Panc1 (cell line): ENCODE data around the gene TALDO1. TPM values are rescaled to one million over a fixed set of nuclear protein-coding genes. Genes with fewer than 3 reads are reported as not detected.
A peak's percentile ranks its signal among the peaks of the same experiment; 100 is the strongest.

Source experiments
- ATAC-seq: fragments of 200-7000 bp; cut with Tn5 transposase; 2 replicates; pipeline ENCODE4 v1.9.1; 2020; ENCODE audit warnings: mild to moderate bottlenecking, moderate library complexity
- BruUV-seq: library from RNA; stranded (reverse); fragments of 400-500 nt; replicated peaks from 2 replicates; lab custom pipeline; 2021; lab: Mats Ljungman, UMichigan
- CTCF ChIA-PET: fragments of 300-600 bp; sonication (Branson Sonifier 250); formaldehyde crosslinking; loops from one replicate; lab custom pipeline; 2022; ENCODE audit warnings: antibody characterized with exemption; lab: Charles Lee
- POLR2A ChIA-PET: fragments of 300-600 bp; sonication (Branson Sonifier 250); formaldehyde crosslinking; loops from one replicate; lab custom pipeline; 2022; ENCODE audit warnings: antibody characterized with exemption; lab: Charles Lee
- DNase-seq: peaks from one replicate; pipeline ENCODE4 v3.0.0-alpha.2; 2010; ENCODE audit warnings: low read depth, low spot score
- H3K27ac ChIP-seq: 2 replicates; pipeline ENCODE4 v1.5.1; 2011; ENCODE audit warnings: mild to moderate bottlenecking, low read length, inconsistent platforms
- H3K27me3 ChIP-seq: fragments of 200-500 bp; sonication (Bioruptor generic); 2 replicates; pipeline ENCODE4 v1.6.0; 2014; ENCODE audit warnings: low read length, inconsistent platforms; ENCODE audit not compliant: control insufficient read depth, insufficient read depth
- H3K36me3 ChIP-seq: fragments of 200-500 bp; sonication (Bioruptor generic); 2 replicates; pipeline ENCODE4 v1.5.1; 2014; ENCODE audit warnings: inconsistent platforms, mild to moderate bottlenecking, low read length, moderate library complexity; ENCODE audit not compliant: control insufficient read depth, insufficient read depth
- H3K4me1 ChIP-seq: 2 replicates; pipeline ENCODE4 v1.5.1; 2011; ENCODE audit warnings: inconsistent platforms, mild to moderate bottlenecking, low read length, moderate library complexity; ENCODE audit not compliant: control insufficient read depth, insufficient read depth
- H3K4me3 ChIP-seq, 2 experiments: 2 replicates each; pipeline ENCODE4 v1.5.1; 2011 to 2012; ENCODE audit warnings: low read depth in 2 of 2, low read length in 2 of 2, mild to moderate bottlenecking in 2 of 2, inconsistent platforms in 1 of 2, moderate library complexity in 1 of 2
- H3K9me3 ChIP-seq: fragments of 200-500 bp; sonication (Bioruptor generic); 2 replicates; pipeline ENCODE4 v1.5.1; 2014; ENCODE audit warnings: low read depth, mild to moderate bottlenecking, inconsistent platforms, low read length, moderate library complexity; ENCODE audit not compliant: control insufficient read depth, insufficient read depth
- POLR2AphosphoS5 ChIP-seq: IDR thresholded peaks from 2 replicates; pipeline ENCODE4 v1.6.1; 2012; ENCODE audit warnings: mild to moderate bottlenecking, low read depth, low read length, moderate library complexity
- REST ChIP-seq, 2 experiments: IDR thresholded peaks; 2 replicates each; pipeline ENCODE4 v1.6.1; 2011 to 2012; ENCODE audit warnings: low read depth in 2 of 2, control low read depth in 1 of 2, low read length in 1 of 2, mild to moderate bottlenecking in 1 of 2, moderate library complexity in 1 of 2; ENCODE audit not compliant: insufficient read depth in 1 of 2
- SIN3A ChIP-seq: IDR thresholded peaks from 2 replicates; pipeline ENCODE4 v1.6.1; 2012; ENCODE audit warnings: low read depth, mild to moderate bottlenecking, low read length, moderate library complexity, borderline replicate concordance; ENCODE audit not compliant: insufficient read depth
- in situ Hi-C: cut with HindIII; loops from 2 replicates; pipeline ENCODE4 v1.10.0; 2016; ENCODE audit warnings: low sequenced_read_pairs, low pct_unique_long_range_greater_than_20kb
- intact Hi-C: fragments of 100-400 bp; cut with micrococcal nuclease; formaldehyde crosslinking; loops from one replicate; pipeline ENCODE4 v1.10.0; 2022; ENCODE audit not compliant: unreplicated experiment
- total RNA-seq: library from RNA; stranded (reverse); gene quantifications from one replicate; pipeline ENCODE4 v1.2.1, GENCODE V29; 2021; ENCODE audit not compliant: unreplicated experiment

The TALDO1 gene
- total RNA-seq, 1 experiment from 2014 or later = 257 TPM

GRCh38 chr11:725624-726202, 21.6 kb upstream of the TALDO1 start:
- Histone ChIP-seq H3K4me1 (peaks cover 41% of the 10 kb centered on the region), H3K4me3 (no peak overlapping the region), H3K36me3 (peaks cover 5% of the 10 kb centered on the region; the same call in 1 of the 2 replicates), H3K9me3 (no peaks in the 10 kb centered on the region), H3K27ac (no peak overlapping the region), H3K27me3 (no peaks in the 10 kb centered on the region)
- ATAC-seq (no peak), DNase-seq (no peak)
- intact Hi-C loops (loop anchor here (10.0 kb wide), 1 partner anchor 171 kb away; no protein-coding TSS in a partner anchor), in situ Hi-C loops (no loop called here)
- CTCF ChIA-PET = interaction anchor here (0.6 to 3.0 kb wide), 5 partner anchors 15 to 30 kb away, joined by 3 to 12 read pairs (median 6); partner anchors contain the start of gene TMEM80
- POLR2A ChIA-PET = interaction anchor here (0.5 to 1.2 kb wide), 4 partner anchors 10 to 27 kb away, joined by 3 to 15 read pairs (median 8); no protein-coding TSS in a partner anchor
- TF ChIP-seq REST (IDR thresholded peaks at IDR 0.05; ENCODE audit: insufficient read depth in 1 of 2, low read depth in 2 of 2, low read length in 1 of 2) (no peak), SIN3A (no peak)
- no TSS peak for BruUV-seq

- Histone ChIP-seq H3K4me1 (peaks cover 41% of the 10 kb centered on the region), H3K9me3 (no peaks in the 10 kb centered on the region), H3K36me3 (peaks cover 5% of the 10 kb centered on the region; the same call in 1 of the 2 replicates), H3K27me3 (no peaks in the 10 kb centered on the region), H3K4me3 (no peak overlapping the region), H3K27ac (peak overlapping the region; percentile 74)
- TF ChIP-seq REST (IDR thresholded peaks at IDR 0.05; ENCODE audit: insufficient read depth in 1 of 2, low read depth in 2 of 2, low read length in 1 of 2) = no peak
- TF ChIP-seq POLR2AphosphoS5 = no peak
- DNase-seq (no peak), ATAC-seq (peak; percentile 5; the same call in 1 of the 2 replicates)
- no TSS peak for BruUV-seq
- intact Hi-C loops = loop anchor here (10.0 kb wide), 1 partner anchor 172 kb away; no protein-coding TSS in a partner anchor
- ChIA-PET CTCF (interaction anchor here (0.6 to 3.0 kb wide), 5 partner anchors 16 to 31 kb away, joined by 3 to 12 read pairs (median 6); partner anchors contain the start of gene TMEM80), POLR2A (interaction anchor here (0.5 to 1.2 kb wide), 4 partner anchors 10 to 28 kb away, joined by 3 to 15 read pairs (median 8); no protein-coding TSS in a partner anchor)
- in situ Hi-C loops = no loop called here
These were observed 20.7 kb upstream of the TALDO1 start for GRCh38 chr11:726278-727220.
